ENCODE measurements around the gene CCBE1. TPM values are rescaled to one million over a fixed set of nuclear protein-coding genes. Genes with fewer than 3 reads are reported as not detected.

Gene CCBE1
- total RNA-seq, 1 experiment from 2014 or later = 0.09 TPM

- H3K36me3 Mint-ChIP-seq (ENCODE audit: insufficient read depth, unreplicated experiment) = no peaks in the 10 kb centered on the region
- H3K9me3 ChIP-seq = no peaks in the 10 kb centered on the region
- TF ChIP-seq, protein P1, sequence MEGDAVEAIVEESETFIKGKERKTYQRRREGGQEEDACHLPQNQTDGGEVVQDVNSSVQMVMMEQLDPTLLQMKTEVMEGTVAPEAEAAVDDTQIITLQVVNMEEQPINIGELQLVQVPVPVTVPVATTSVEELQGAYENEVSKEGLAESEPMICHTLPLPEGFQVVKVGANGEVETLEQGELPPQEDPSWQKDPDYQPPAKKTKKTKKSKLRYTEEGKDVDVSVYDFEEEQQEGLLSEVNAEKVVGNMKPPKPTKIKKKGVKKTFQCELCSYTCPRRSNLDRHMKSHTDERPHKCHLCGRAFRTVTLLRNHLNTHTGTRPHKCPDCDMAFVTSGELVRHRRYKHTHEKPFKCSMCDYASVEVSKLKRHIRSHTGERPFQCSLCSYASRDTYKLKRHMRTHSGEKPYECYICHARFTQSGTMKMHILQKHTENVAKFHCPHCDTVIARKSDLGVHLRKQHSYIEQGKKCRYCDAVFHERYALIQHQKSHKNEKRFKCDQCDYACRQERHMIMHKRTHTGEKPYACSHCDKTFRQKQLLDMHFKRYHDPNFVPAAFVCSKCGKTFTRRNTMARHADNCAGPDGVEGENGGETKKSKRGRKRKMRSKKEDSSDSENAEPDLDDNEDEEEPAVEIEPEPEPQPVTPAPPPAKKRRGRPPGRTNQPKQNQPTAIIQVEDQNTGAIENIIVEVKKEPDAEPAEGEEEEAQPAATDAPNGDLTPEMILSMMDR (IDR thresholded peaks at IDR 0.05; ENCODE audit: insufficient read depth in 1 of 2, low read depth in 1 of 2, low read length in 1 of 2, severe bottlenecking in 1 of 2, unreplicated experiment in 1 of 2) = no peak
- BruUV-seq (replicated peaks) = no TSS peak
- no peaks in the 10 kb centered on the region for H3K36me3 ChIP-seq (ENCODE audit: control insufficient read depth, insufficient read depth, low read length)
- no peaks in the 10 kb centered on the region for H3K4me1 Mint-ChIP-seq (ENCODE audit: low read depth, unreplicated experiment)
- DNase-seq = no peak
- H3K9me3 Mint-ChIP-seq (ENCODE audit: unreplicated experiment) = no peaks in the 10 kb centered on the region
- H3K27me3 Mint-ChIP-seq (ENCODE audit: insufficient read depth, unreplicated experiment) = peaks cover 6% of the 10 kb centered on the region
- POLR2A ChIA-PET = no interaction called here
- CTCF ChIA-PET = no interaction called here
- no peaks in the 10 kb centered on the region for H3K27me3 ChIP-seq (replicated peaks; ENCODE audit: control insufficient read depth, insufficient read depth, low read length)
- intact Hi-C loops (cut with micrococcal nuclease; ENCODE audit: unreplicated experiment) = no loop called here
- H3K4me1 ChIP-seq = no peaks in the 10 kb centered on the region
- no peak overlapping the region for H3K27ac Mint-ChIP-seq (ENCODE audit: unreplicated experiment)
- H3K4me3 Mint-ChIP-seq (ENCODE audit: unreplicated experiment) = no peak overlapping the region
- no peak overlapping the region for H3K4me3 ChIP-seq (ENCODE audit: low read depth, low read length)
Observed at GRCh38 chr18:59579509-59579908, 117.7 kb downstream of the CCBE1 start.

GRCh38 chr18:59577386-59577655 lies 119.9 kb downstream of the CCBE1 start:
- H3K9me3 ChIP-seq = no peaks in the 10 kb centered on the region
- ChIA-PET POLR2A (no interaction called here), CTCF (no interaction called here)
- no peaks in the 10 kb centered on the region for H3K4me1 ChIP-seq
- H3K4me3 ChIP-seq (ENCODE audit: low read depth, low read length) = no peak overlapping the region
- intact Hi-C loops (cut with micrococcal nuclease; ENCODE audit: unreplicated experiment) = no loop called here
- TF ChIP-seq, protein P1 (IDR thresholded peaks at IDR 0.05; ENCODE audit: insufficient read depth in 1 of 2, low read depth in 1 of 2, low read length in 1 of 2, severe bottlenecking in 1 of 2, unreplicated experiment in 1 of 2) = no peak
- Mint-ChIP-seq H3K9me3 (ENCODE audit: unreplicated experiment) (no peaks in the 10 kb centered on the region), H3K27me3 (ENCODE audit: insufficient read depth, unreplicated experiment) (peaks cover 6% of the 10 kb centered on the region), H3K4me3 (ENCODE audit: unreplicated experiment) (no peak overlapping the region), H3K27ac (ENCODE audit: unreplicated experiment) (no peak overlapping the region), H3K36me3 (ENCODE audit: insufficient read depth, unreplicated experiment) (no peaks in the 10 kb centered on the region), H3K4me1 (ENCODE audit: low read depth, unreplicated experiment) (no peaks in the 10 kb centered on the region)
- BruUV-seq (replicated peaks) = no TSS peak
- H3K36me3 ChIP-seq (ENCODE audit: control insufficient read depth, insufficient read depth, low read length) = no peaks in the 10 kb centered on the region
- no peaks in the 10 kb centered on the region for H3K27me3 ChIP-seq (replicated peaks; ENCODE audit: control insufficient read depth, insufficient read depth, low read length)
- no peak for DNase-seq

GRCh38 chr18:59576541-59577385 lies 120.5 kb downstream of the CCBE1 start:
- ChIA-PET POLR2A (no interaction called here), CTCF (no interaction called here)
- Histone ChIP-seq H3K27me3 (replicated peaks; ENCODE audit: control insufficient read depth, insufficient read depth, low read length) (no peaks in the 10 kb centered on the region), H3K4me3 (ENCODE audit: low read depth, low read length) (no peak overlapping the region), H3K9me3 (no peaks in the 10 kb centered on the region), H3K4me1 (no peaks in the 10 kb centered on the region), H3K36me3 (ENCODE audit: control insufficient read depth, insufficient read depth, low read length) (no peaks in the 10 kb centered on the region)
- intact Hi-C loops (cut with micrococcal nuclease; ENCODE audit: unreplicated experiment) = no loop called here
- no peaks in the 10 kb centered on the region for H3K9me3 Mint-ChIP-seq (ENCODE audit: unreplicated experiment)
- no peak for DNase-seq
- TF ChIP-seq, protein P1 (IDR thresholded peaks at IDR 0.05; ENCODE audit: insufficient read depth in 1 of 2, low read depth in 1 of 2, low read length in 1 of 2, severe bottlenecking in 1 of 2, unreplicated experiment in 1 of 2) = no peak
- no peaks in the 10 kb centered on the region for H3K4me1 Mint-ChIP-seq (ENCODE audit: low read depth, unreplicated experiment)
- peaks cover 6% of the 10 kb centered on the region for H3K27me3 Mint-ChIP-seq (ENCODE audit: insufficient read depth, unreplicated experiment)
- H3K36me3 Mint-ChIP-seq (ENCODE audit: insufficient read depth, unreplicated experiment) = no peaks in the 10 kb centered on the region
- BruUV-seq (replicated peaks) = no TSS peak
- H3K27ac Mint-ChIP-seq (ENCODE audit: unreplicated experiment) = no peak overlapping the region
- no peak overlapping the region for H3K4me3 Mint-ChIP-seq (ENCODE audit: unreplicated experiment)
